HepG2 (cell line): ENCODE measurements around the gene CPM. TPM values are rescaled to one million over a fixed set of nuclear protein-coding genes. Genes with fewer than 3 reads are reported as not detected.

Source experiments
- ARNT2 ChIP-seq: sonication (generic); formaldehyde crosslinking; IDR thresholded peaks from 2 replicates; pipeline ENCODE4 v1.8.0; 2022; ENCODE audit warnings: mild to moderate bottlenecking, low read depth, missing genetic modification reagents, moderate library complexity
- GABPA ChIP-seq, 2 experiments: IDR thresholded peaks; 2 replicates each; pipeline ENCODE4 v1.6.1; 2011 to 2016; ENCODE audit warnings: low read depth in 2 of 2, low read length in 1 of 2, missing biosample characterization in 1 of 2, missing genetic modification characterization in 1 of 2
- HMG20B ChIP-seq: conservative IDR thresholded peaks from 2 replicates; pipeline ENCODE4 v1.6.1; 2016; ENCODE audit warnings: missing genetic modification reagents, missing compliant biosample characterization
- HOXD1 ChIP-seq: sonication (generic); formaldehyde crosslinking; IDR thresholded peaks from 2 replicates; pipeline ENCODE4 v1.5.0; 2020; ENCODE audit warnings: missing genetic modification reagents
- JARID2 ChIP-seq: sonication (generic); formaldehyde crosslinking; IDR thresholded peaks from 2 replicates; pipeline ENCODE4 v1.8.1; 2023; ENCODE audit warnings: missing genetic modification reagents, inconsistent platforms; ENCODE audit not compliant: insufficient replicate concordance
- KAT2B ChIP-seq: fragments of 150-350 bp; IDR thresholded peaks from 2 replicates; pipeline ENCODE4 v1.6.1; 2014; ENCODE audit warnings: low read depth, low read length, borderline replicate concordance
- NFKBIZ ChIP-seq: IDR thresholded peaks from 2 replicates; pipeline ENCODE4 v1.6.1; 2018; ENCODE audit warnings: missing genetic modification reagents, missing compliant biosample characterization
- NFYB ChIP-seq: sonication (generic); formaldehyde crosslinking; IDR thresholded peaks from 2 replicates; pipeline ENCODE4 v1.4.0; 2020; ENCODE audit warnings: missing genetic modification reagents
- NFYC ChIP-seq: IDR thresholded peaks from 2 replicates; pipeline ENCODE4 v1.6.1; 2016; ENCODE audit warnings: missing genetic modification reagents, missing compliant biosample characterization
- NR2F6 ChIP-seq, 2 experiments: IDR thresholded peaks; 2 replicates each; pipeline ENCODE4 v1.6.1; 2016; ENCODE audit warnings: antibody characterized with exemption in 1 of 2, mild to moderate bottlenecking in 1 of 2
- SRSF4 ChIP-seq: fragments of 200-400 bp; formaldehyde crosslinking; IDR thresholded peaks from one replicate; pipeline ENCODE4 v1.6.1; 2018; ENCODE audit warnings: mild to moderate bottlenecking, low read depth, low read length, moderate library complexity; ENCODE audit not compliant: poor library complexity, severe bottlenecking
- SRY ChIP-seq: sonication (generic); formaldehyde crosslinking; IDR thresholded peaks from 2 replicates; pipeline ENCODE4 v1.8.0; 2022; ENCODE audit warnings: mild to moderate bottlenecking, missing genetic modification reagents
- STAG1 ChIP-seq: sonication (generic); formaldehyde crosslinking; IDR thresholded peaks from 2 replicates; pipeline ENCODE4 v1.4.0; 2020; ENCODE audit warnings: missing genetic modification reagents
- THAP11 ChIP-seq: IDR thresholded peaks from 2 replicates; pipeline ENCODE4 v1.6.1; 2016; ENCODE audit warnings: missing biosample characterization, missing genetic modification reagents
- TRIM22 ChIP-seq: fragments of 450-650 bp; IDR thresholded peaks from 2 replicates; pipeline ENCODE4 v1.6.1; 2017
- ZC3H4 ChIP-seq: sonication (generic); formaldehyde crosslinking; IDR thresholded peaks from 2 replicates; pipeline ENCODE4 v1.4.0; 2020; ENCODE audit warnings: missing genetic modification reagents, borderline replicate concordance
- ZMYM3 ChIP-seq: sonication (generic); formaldehyde crosslinking; IDR thresholded peaks from 2 replicates; pipeline ENCODE4 v1.5.1; 2020; ENCODE audit warnings: mild to moderate bottlenecking, missing genetic modification reagents
- ZNF101 ChIP-seq: sonication (generic); formaldehyde crosslinking; IDR thresholded peaks from 2 replicates; pipeline ENCODE4 v1.4.0; 2020; ENCODE audit warnings: mild to moderate bottlenecking, low read depth, missing genetic modification reagents, borderline replicate concordance
- ZNF333 ChIP-seq: sonication (generic); formaldehyde crosslinking; IDR thresholded peaks from 2 replicates; pipeline ENCODE4 v1.4.0; 2020; ENCODE audit warnings: mild to moderate bottlenecking, missing genetic modification reagents, borderline replicate concordance
- ZNF354B ChIP-seq: sonication (generic); formaldehyde crosslinking; IDR thresholded peaks from 2 replicates; pipeline ENCODE4 v1.8.0; 2022; ENCODE audit warnings: mild to moderate bottlenecking, missing genetic modification reagents
- ZNF484 ChIP-seq: sonication (generic); formaldehyde crosslinking; IDR thresholded peaks from 2 replicates; pipeline ENCODE4 v1.5.1; 2020; ENCODE audit warnings: mild to moderate bottlenecking, low read depth, missing genetic modification reagents, borderline replicate concordance
- ZNF577 ChIP-seq: sonication (generic); formaldehyde crosslinking; IDR thresholded peaks from 2 replicates; pipeline ENCODE4 v1.4.0; 2020; ENCODE audit warnings: mild to moderate bottlenecking, low read depth, missing genetic modification reagents, borderline replicate concordance
- ZNF740 ChIP-seq: sonication (generic); formaldehyde crosslinking; IDR thresholded peaks from 2 replicates; pipeline ENCODE4 v1.4.0; 2020; ENCODE audit warnings: missing genetic modification reagents
- ZSCAN12 ChIP-seq: sonication (generic); formaldehyde crosslinking; IDR thresholded peaks from 2 replicates; pipeline ENCODE4 v1.9.0; 2021; ENCODE audit warnings: mild to moderate bottlenecking, missing genetic modification reagents
- ZSCAN29 ChIP-seq: sonication (generic); formaldehyde crosslinking; conservative IDR thresholded peaks from 2 replicates; pipeline ENCODE4 v1.4.0; 2020; ENCODE audit warnings: mild to moderate bottlenecking, missing genetic modification reagents
- polyA plus RNA-seq, 8 experiments: library from polyadenylated mRNA; depleted of rRNA in 3 of 8; stranded (reverse) in 7 of 8; unstranded in 1 of 8; fragments of >200 nt; fragmentation: Illumina TruSeq in 4 of 8; extraction: Trizol in 4 of 8; gene quantifications; 2 replicates each; pipeline versions ENCODE4 v1.2.1 to v1.2.3, GENCODE V29; 2011 to 2016; ENCODE audit warnings: low read depth in 4 of 8, missing spikeins in 1 of 8, mixed read lengths in 1 of 8; ENCODE audit not compliant: insufficient read depth in 1 of 8
- total RNA-seq, 5 experiments: library from RNA; depleted of rRNA; stranded (reverse); fragments of >200 nt; fragmentation: Illumina TruSeq; extraction: Trizol; gene quantifications; 2 replicates each; pipeline ENCODE4 v1.2.3, GENCODE V29; 2016; ENCODE audit warnings: low read depth in 1 of 5
- TF ChIP-seq, protein P1 (sequence below): sonication (generic); formaldehyde crosslinking; IDR thresholded peaks from 2 replicates; pipeline ENCODE4 v1.4.0; 2020; ENCODE audit warnings: missing genetic modification reagents
- TF ChIP-seq, protein P2 (sequence below): IDR thresholded peaks from 2 replicates; pipeline ENCODE4 v1.6.1; 2012; ENCODE audit warnings: inconsistent platforms
- TF ChIP-seq, protein P3 (sequence below): sonication (generic); formaldehyde crosslinking; IDR thresholded peaks from 2 replicates; pipeline ENCODE4 v1.4.0; 2020; ENCODE audit warnings: missing genetic modification reagents

CPM gene
- total and polyA plus RNA-seq, 2 of the 13 experiments (the other 11 are each of a cell fraction or from before 2014, with no cell fraction given) = not detected

DNA sequence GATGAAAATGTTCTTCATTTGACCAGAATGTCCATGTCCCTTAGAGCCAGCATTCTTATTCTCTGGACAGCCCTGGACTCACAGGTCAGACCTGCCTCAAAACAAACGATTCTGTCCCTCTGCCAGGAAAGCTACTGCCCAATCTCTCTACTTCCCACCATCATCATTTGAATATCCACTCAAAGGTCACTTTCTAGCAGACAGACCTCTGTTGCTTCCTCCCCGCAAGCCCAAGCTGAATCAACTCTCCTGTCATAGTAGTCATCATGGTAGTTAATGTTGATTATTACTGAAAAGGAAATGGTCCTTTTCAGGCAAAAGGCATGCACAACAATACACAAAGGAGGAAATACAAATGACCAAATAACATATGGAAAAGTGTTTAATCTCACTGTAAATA lies 39.6 kb upstream of the CPM start (continued):
- TF ChIP-seq TRIM22 = no peak
- TF ChIP-seq, protein P1, sequence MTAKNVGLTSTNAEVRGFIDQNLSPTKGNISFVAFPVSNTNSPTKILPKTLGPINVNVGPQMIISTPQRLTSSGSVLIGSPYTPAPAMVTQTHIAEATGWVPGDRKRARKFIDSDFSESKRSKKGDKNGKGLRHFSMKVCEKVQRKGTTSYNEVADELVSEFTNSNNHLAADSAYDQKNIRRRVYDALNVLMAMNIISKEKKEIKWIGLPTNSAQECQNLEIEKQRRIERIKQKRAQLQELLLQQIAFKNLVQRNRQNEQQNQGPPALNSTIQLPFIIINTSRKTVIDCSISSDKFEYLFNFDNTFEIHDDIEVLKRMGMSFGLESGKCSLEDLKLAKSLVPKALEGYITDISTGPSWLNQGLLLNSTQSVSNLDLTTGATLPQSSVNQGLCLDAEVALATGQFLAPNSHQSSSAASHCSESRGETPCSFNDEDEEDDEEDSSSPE = 0 out of 2 replicates have a peak, but pooled peaks have one; percentile 48
- no peak for TF ChIP-seq SRSF4
- no peak for TF ChIP-seq ARNT2 (CRISPR knock-in tag)
- no peak for TF ChIP-seq ZNF484
- peak; percentile 42; the same call in 1 of the 2 replicates for TF ChIP-seq NFYB
- TF ChIP-seq KAT2B = no peak
- no peak for TF ChIP-seq ZNF740 (CRISPR knock-in tag)
- TF ChIP-seq GABPA (IDR thresholded peaks at IDR 0.05; ENCODE audit: low read depth, low read length) = no peak
- no peak for TF ChIP-seq GABPA (CRISPR knock-in tag; IDR thresholded peaks at IDR 0.05; ENCODE audit: low read depth)
- TF ChIP-seq ZSCAN29 = no peak
- TF ChIP-seq ZC3H4 (CRISPR knock-in tag) = no peak
- TF ChIP-seq JARID2 = no peak
- TF ChIP-seq NR2F6 (IDR thresholded peaks at IDR 0.05) = no peak
- peak; percentile 36; the same call in 1 of the 2 replicates for TF ChIP-seq NR2F6 (CRISPR knock-in tag; IDR thresholded peaks at IDR 0.05)
- TF ChIP-seq NFKBIZ (CRISPR knock-in tag) = peak; percentile 65; the same call in 1 of the 2 replicates
- no peak for TF ChIP-seq STAG1 (CRISPR knock-in tag)
- TF ChIP-seq ZNF577 (CRISPR knock-in tag) = no peak
- no peak for TF ChIP-seq ZMYM3
- TF ChIP-seq, protein P2, sequence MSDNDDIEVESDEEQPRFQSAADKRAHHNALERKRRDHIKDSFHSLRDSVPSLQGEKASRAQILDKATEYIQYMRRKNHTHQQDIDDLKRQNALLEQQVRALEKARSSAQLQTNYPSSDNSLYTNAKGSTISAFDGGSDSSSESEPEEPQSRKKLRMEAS = peak; percentile 52; the same call in 1 of the 2 replicates
- no peak for TF ChIP-seq HOXD1 (CRISPR knock-in tag)
- no peak for TF ChIP-seq ZNF354B (CRISPR knock-in tag)
- no peak for TF ChIP-seq ZNF101
- TF ChIP-seq, protein P3, sequence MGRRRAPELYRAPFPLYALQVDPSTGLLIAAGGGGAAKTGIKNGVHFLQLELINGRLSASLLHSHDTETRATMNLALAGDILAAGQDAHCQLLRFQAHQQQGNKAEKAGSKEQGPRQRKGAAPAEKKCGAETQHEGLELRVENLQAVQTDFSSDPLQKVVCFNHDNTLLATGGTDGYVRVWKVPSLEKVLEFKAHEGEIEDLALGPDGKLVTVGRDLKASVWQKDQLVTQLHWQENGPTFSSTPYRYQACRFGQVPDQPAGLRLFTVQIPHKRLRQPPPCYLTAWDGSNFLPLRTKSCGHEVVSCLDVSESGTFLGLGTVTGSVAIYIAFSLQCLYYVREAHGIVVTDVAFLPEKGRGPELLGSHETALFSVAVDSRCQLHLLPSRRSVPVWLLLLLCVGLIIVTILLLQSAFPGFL (CRISPR knock-in tag) = no peak
- TF ChIP-seq HMG20B (CRISPR knock-in tag) = no peak
- TF ChIP-seq ZNF333 (CRISPR knock-in tag) = no peak
- TF ChIP-seq SRY (CRISPR knock-in tag) = no peak
- peak; percentile 36; the same call in 1 of the 2 replicates for TF ChIP-seq NFYC (CRISPR knock-in tag)
- TF ChIP-seq THAP11 (CRISPR knock-in tag) = no peak
- no peak for TF ChIP-seq ZSCAN12
